ENCODE measurements around the gene GLS. TPM values are rescaled to one million over a fixed set of nuclear protein-coding genes. Genes with fewer than 3 reads are reported as not detected.

The GLS gene
- total and polyA plus RNA-seq, 2 of the 13 experiments (the other 11 are each of a cell fraction or from before 2014, with no cell fraction given), result 78.6 to 183 TPM

DNA sequence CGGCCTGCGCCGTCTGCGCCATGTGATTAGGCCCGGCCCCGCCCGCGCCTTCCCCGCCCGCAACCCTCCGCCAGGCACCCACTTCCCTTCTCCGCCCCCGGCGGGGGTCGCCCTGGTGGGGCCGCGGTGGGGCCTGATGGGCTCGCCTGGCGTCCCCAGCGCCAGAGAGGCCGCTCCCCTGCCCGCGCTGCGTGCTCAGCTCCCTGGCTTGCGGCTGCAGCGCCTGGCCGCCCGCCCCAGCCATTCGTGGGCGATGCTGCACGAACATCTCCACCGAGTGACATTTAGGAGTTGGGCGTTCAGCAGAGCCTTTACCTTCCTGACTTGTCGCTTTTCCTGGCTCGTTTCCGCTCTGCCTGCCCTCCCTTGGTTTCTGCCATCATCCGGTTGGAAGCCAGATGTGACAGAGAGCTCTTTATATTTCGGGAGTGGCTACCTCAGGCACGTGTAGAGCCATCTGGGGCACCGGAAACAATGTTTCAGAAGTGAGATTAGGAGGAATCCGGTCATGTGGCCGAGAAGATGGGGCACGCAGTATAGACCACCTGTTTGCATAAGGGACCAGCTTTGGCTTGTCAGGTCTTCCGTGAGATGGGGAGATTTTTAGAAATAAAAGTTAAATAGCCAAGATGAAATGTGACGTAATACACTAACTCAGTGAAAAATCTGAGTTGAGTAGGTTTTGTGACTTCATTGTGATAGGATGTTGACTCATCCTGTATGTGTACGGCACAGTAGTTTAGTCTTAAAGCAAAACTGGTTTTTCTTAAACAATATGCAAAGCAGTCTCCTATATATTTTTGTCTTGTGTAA, 1.2 kb downstream of the GLS start (continued):
- TF ChIP-seq, protein P1, sequence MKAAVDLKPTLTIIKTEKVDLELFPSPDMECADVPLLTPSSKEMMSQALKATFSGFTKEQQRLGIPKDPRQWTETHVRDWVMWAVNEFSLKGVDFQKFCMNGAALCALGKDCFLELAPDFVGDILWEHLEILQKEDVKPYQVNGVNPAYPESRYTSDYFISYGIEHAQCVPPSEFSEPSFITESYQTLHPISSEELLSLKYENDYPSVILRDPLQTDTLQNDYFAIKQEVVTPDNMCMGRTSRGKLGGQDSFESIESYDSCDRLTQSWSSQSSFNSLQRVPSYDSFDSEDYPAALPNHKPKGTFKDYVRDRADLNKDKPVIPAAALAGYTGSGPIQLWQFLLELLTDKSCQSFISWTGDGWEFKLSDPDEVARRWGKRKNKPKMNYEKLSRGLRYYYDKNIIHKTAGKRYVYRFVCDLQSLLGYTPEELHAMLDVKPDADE (CRISPR knock-in tag; IDR thresholded peaks at IDR 0.05), result 0 out of 2 replicates have a peak, but pooled peaks have one; percentile 32
- TF ChIP-seq ZSCAN31 (CRISPR knock-in tag; IDR thresholded peaks at IDR 0.05; ENCODE audit: low read depth) (no peak), ZNF775 (CRISPR knock-in tag; IDR thresholded peaks at IDR 0.05; ENCODE audit: borderline replicate concordance) (0 out of 2 replicates have a peak, but pooled peaks have one; percentile 45), TEAD3 (CRISPR knock-in tag; optimal IDR thresholded peaks at IDR 0.05; ENCODE audit: borderline replicate concordance) (no peak), ZNF124 (CRISPR knock-in tag; IDR thresholded peaks at IDR 0.05) (no peak), ZNF441 (CRISPR knock-in tag; IDR thresholded peaks at IDR 0.05; ENCODE audit: borderline replicate concordance) (peak; percentile 85), NPAS2 (CRISPR knock-in tag; IDR thresholded peaks at IDR 0.05; ENCODE audit: borderline replicate concordance) (no peak), ZNF460 (CRISPR knock-in tag; IDR thresholded peaks at IDR 0.05; ENCODE audit: borderline replicate concordance) (no peak), REPIN1 (CRISPR knock-in tag; IDR thresholded peaks at IDR 0.05; ENCODE audit: borderline replicate concordance, low read depth) (no peak), ZNF136 (CRISPR knock-in tag; IDR thresholded peaks at IDR 0.05; ENCODE audit: low read depth) (no peak), MED8 (CRISPR knock-in tag; IDR thresholded peaks at IDR 0.05; ENCODE audit: insufficient replicate concordance) (peak; percentile 33), RARG (CRISPR knock-in tag; IDR thresholded peaks at IDR 0.05; ENCODE audit: low read depth) (no peak)
- TF ChIP-seq, protein P2, sequence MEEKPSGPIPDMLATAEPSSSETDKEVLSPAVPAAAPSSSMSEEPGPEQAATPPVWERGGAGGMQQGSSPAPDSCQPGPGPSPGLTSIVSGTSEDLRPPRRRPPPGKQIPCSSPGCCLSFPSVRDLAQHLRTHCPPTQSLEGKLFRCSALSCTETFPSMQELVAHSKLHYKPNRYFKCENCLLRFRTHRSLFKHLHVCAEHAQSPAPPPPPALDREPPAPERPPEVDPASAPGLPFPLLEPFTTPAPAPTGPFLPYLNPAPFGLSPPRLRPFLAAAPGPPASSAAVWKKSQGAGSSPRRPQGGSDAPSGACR (CRISPR knock-in tag; IDR thresholded peaks at IDR 0.05), result no peak; the same call in 1 of the 2 replicates
- TF ChIP-seq, protein P3, sequence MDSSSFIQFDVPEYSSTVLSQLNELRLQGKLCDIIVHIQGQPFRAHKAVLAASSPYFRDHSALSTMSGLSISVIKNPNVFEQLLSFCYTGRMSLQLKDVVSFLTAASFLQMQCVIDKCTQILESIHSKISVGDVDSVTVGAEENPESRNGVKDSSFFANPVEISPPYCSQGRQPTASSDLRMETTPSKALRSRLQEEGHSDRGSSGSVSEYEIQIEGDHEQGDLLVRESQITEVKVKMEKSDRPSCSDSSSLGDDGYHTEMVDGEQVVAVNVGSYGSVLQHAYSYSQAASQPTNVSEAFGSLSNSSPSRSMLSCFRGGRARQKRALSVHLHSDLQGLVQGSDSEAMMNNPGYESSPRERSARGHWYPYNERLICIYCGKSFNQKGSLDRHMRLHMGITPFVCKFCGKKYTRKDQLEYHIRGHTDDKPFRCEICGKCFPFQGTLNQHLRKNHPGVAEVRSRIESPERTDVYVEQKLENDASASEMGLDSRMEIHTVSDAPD (CRISPR knock-in tag; IDR thresholded peaks at IDR 0.05), result no peak; the same call in 1 of the 2 replicates
- TF ChIP-seq, protein P4, sequence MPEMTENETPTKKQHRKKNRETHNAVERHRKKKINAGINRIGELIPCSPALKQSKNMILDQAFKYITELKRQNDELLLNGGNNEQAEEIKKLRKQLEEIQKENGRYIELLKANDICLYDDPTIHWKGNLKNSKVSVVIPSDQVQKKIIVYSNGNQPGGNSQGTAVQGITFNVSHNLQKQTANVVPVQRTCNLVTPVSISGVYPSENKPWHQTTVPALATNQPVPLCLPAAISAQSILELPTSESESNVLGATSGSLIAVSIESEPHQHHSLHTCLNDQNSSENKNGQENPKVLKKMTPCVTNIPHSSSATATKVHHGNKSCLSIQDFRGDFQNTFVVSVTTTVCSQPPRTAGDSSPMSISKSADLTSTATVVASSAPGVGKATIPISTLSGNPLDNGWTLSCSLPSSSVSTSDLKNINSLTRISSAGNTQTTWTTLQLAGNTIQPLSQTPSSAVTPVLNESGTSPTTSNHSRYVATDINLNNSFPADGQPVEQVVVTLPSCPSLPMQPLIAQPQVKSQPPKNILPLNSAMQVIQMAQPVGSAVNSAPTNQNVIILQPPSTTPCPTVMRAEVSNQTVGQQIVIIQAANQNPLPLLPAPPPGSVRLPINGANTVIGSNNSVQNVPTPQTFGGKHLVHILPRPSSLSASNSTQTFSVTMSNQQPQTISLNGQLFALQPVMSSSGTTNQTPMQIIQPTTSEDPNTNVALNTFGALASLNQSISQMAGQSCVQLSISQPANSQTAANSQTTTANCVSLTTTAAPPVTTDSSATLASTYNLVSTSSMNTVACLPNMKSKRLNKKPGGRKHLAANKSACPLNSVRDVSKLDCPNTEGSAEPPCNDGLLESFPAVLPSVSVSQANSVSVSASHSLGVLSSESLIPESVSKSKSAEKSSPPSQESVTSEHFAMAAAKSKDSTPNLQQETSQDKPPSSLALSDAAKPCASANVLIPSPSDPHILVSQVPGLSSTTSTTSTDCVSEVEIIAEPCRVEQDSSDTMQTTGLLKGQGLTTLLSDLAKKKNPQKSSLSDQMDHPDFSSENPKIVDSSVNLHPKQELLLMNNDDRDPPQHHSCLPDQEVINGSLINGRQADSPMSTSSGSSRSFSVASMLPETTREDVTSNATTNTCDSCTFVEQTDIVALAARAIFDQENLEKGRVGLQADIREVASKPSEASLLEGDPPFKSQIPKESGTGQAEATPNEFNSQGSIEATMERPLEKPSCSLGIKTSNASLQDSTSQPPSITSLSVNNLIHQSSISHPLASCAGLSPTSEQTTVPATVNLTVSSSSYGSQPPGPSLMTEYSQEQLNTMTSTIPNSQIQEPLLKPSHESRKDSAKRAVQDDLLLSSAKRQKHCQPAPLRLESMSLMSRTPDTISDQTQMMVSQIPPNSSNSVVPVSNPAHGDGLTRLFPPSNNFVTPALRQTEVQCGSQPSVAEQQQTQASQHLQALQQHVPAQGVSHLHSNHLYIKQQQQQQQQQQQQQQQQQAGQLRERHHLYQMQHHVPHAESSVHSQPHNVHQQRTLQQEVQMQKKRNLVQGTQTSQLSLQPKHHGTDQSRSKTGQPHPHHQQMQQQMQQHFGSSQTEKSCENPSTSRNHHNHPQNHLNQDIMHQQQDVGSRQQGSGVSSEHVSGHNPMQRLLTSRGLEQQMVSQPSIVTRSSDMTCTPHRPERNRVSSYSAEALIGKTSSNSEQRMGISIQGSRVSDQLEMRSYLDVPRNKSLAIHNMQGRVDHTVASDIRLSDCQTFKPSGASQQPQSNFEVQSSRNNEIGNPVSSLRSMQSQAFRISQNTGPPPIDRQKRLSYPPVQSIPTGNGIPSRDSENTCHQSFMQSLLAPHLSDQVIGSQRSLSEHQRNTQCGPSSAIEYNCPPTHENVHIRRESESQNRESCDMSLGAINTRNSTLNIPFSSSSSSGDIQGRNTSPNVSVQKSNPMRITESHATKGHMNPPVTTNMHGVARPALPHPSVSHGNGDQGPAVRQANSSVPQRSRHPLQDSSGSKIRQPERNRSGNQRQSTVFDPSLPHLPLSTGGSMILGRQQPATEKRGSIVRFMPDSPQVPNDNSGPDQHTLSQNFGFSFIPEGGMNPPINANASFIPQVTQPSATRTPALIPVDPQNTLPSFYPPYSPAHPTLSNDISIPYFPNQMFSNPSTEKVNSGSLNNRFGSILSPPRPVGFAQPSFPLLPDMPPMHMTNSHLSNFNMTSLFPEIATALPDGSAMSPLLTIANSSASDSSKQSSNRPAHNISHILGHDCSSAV (CRISPR knock-in tag; IDR thresholded peaks at IDR 0.05; ENCODE audit: borderline replicate concordance), result no peak
- TF ChIP-seq, protein P5, sequence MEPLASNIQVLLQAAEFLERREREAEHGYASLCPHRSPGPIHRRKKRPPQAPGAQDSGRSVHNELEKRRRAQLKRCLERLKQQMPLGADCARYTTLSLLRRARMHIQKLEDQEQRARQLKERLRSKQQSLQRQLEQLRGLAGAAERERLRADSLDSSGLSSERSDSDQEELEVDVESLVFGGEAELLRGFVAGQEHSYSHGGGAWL (CRISPR knock-in tag; IDR thresholded peaks at IDR 0.05), result peak; percentile 22; the same call in 1 of the 2 replicates

Data from HepG2 (cell line).